GM19328 (cell line): ENCODE measurements around the gene KCNT1.

ENCODE experiments used
- ATAC-seq: cut with Tn5 transposase; IDR thresholded peaks from one replicate; pipeline ENCODE4 v1.9.1; 2021; ENCODE audit warnings: mild to moderate bottlenecking, moderate library complexity; ENCODE audit not compliant: unreplicated experiment

Gene KCNT1

GRCh38 chr9:135815830-135816650 is 114.1 kb downstream of the KCNT1 start:
- no peak for ATAC-seq

- ATAC-seq: no peak
These were observed 114.6 kb downstream of the KCNT1 start for GRCh38 chr9:135816651-135816970.

- no peak for ATAC-seq
These were observed 116.1 kb downstream of the KCNT1 start for GRCh38 chr9:135817951-135818717.

- no peak for ATAC-seq
These were observed 116.9 kb downstream of the KCNT1 start for GRCh38 chr9:135818718-135819475.

GRCh38 chr9:135819905-135820304 is 117.9 kb downstream of the KCNT1 start:
- no peak for ATAC-seq

- ATAC-seq: no peak
These were observed 118.7 kb downstream of the KCNT1 start for GRCh38 chr9:135820661-135821060.

GRCh38 chr9:135821116-135821515 is 119.1 kb downstream of the KCNT1 start:
- no peak for ATAC-seq

- ATAC-seq: no peak
These were observed 119.9 kb downstream of the KCNT1 start for GRCh38 chr9:135821733-135822373.

- ATAC-seq: no peak
These were observed 120.4 kb downstream of the KCNT1 start for GRCh38 chr9:135822374-135822755.

- ATAC-seq: no peak
These were observed 121.1 kb downstream of the KCNT1 start for GRCh38 chr9:135823036-135823435.

- ATAC-seq: no peak
These were observed 123.6 kb downstream of the KCNT1 start for GRCh38 chr9:135825435-135826187.

GRCh38 chr9:135826188-135826545 is 124.2 kb downstream of the KCNT1 start:
- no peak for ATAC-seq

GRCh38 chr9:135827301-135827700 is 125.3 kb downstream of the KCNT1 start:
- no peak for ATAC-seq

- no peak for ATAC-seq
These were observed 126.0 kb downstream of the KCNT1 start for GRCh38 chr9:135827866-135828580.

GRCh38 chr9:135828656-135829055 is 126.7 kb downstream of the KCNT1 start:
- ATAC-seq: no peak

- no peak for ATAC-seq
These were observed 128.5 kb downstream of the KCNT1 start for GRCh38 chr9:135830496-135830895.

- ATAC-seq: no peak
These were observed 131.9 kb downstream of the KCNT1 start for GRCh38 chr9:135833864-135834263.

- no peak for ATAC-seq
These were observed 133.1 kb downstream of the KCNT1 start for GRCh38 chr9:135835131-135835530.

- ATAC-seq: no peak
These were observed 137.5 kb downstream of the KCNT1 start for GRCh38 chr9:135839516-135839915.

- no peak for ATAC-seq
These were observed 138.1 kb downstream of the KCNT1 start for GRCh38 chr9:135840107-135840506.
